Measurements from ENCODE around the gene RAB40C. TPM values are rescaled to one million over a fixed set of nuclear protein-coding genes. Genes with fewer than 3 reads are reported as not detected.

The RAB40C gene
- total and polyA plus RNA-seq, 2 donors (not counting 1 experiment from before 2014, with no cell fraction given): 12.7 to 26.9 TPM

- H3K36me3 ChIP-seq (replicated peaks in 1 of 2; ENCODE audit: control extremely low read depth in 1 of 2, control insufficient read depth in 1 of 2, extremely low read depth in 1 of 2, insufficient read depth in 2 of 2, low read length in 1 of 2): no peaks in the 10 kb centered on the region
- no peak for DNase-seq
- no peaks in the 10 kb centered on the region for H4K20me1 ChIP-seq (ENCODE audit: control insufficient read depth, insufficient read depth, low read length, poor library complexity, severe bottlenecking)
- H3K4me2 ChIP-seq (replicated peaks; ENCODE audit: low read depth, low read length, poor library complexity, severe bottlenecking): no peak overlapping the region
- no peak overlapping the region for H3K27ac ChIP-seq (ENCODE audit: low read length in 2 of 2)
- intact Hi-C loops (cut with micrococcal nuclease): no loop called here
- Mint-ChIP-seq H3K9me3 (ENCODE audit: insufficient read depth) (no peaks in the 10 kb centered on the region), H3K27me3 (peaks cover 10% of the 10 kb centered on the region), H3K4me1 (peaks cover 13% of the 10 kb centered on the region), H3K4me3 (peak overlapping the region; percentile 57), H3K27ac (peak overlapping the region; percentile 67)
- H3K79me2 ChIP-seq (ENCODE audit: control insufficient read depth, insufficient read depth, low read length): peaks cover 9% of the 10 kb centered on the region
- H2AFZ ChIP-seq (ENCODE audit: insufficient read depth, low read depth, low read length, poor library complexity, severe bottlenecking): no peak overlapping the region
- no peak overlapping the region for H3K9ac ChIP-seq (ENCODE audit: low read length)
- 93% methylated on average over 37 of the region's 43 CpGs for WGBS (ENCODE audit: insufficient coverage)
- peaks cover 0 to 7% (median 0%) of the 10 kb centered on the region in 3 donors for H3K9me3 ChIP-seq (ENCODE audit: control extremely low read depth in 1 of 3, control insufficient read depth in 2 of 3, insufficient read depth in 1 of 3, low read length in 2 of 3)
- TF ChIP-seq, protein P1, sequence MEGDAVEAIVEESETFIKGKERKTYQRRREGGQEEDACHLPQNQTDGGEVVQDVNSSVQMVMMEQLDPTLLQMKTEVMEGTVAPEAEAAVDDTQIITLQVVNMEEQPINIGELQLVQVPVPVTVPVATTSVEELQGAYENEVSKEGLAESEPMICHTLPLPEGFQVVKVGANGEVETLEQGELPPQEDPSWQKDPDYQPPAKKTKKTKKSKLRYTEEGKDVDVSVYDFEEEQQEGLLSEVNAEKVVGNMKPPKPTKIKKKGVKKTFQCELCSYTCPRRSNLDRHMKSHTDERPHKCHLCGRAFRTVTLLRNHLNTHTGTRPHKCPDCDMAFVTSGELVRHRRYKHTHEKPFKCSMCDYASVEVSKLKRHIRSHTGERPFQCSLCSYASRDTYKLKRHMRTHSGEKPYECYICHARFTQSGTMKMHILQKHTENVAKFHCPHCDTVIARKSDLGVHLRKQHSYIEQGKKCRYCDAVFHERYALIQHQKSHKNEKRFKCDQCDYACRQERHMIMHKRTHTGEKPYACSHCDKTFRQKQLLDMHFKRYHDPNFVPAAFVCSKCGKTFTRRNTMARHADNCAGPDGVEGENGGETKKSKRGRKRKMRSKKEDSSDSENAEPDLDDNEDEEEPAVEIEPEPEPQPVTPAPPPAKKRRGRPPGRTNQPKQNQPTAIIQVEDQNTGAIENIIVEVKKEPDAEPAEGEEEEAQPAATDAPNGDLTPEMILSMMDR (IDR thresholded peaks at IDR 0.05): no peak
- no peak for TF ChIP-seq EZH2 (IDR thresholded peaks at IDR 0.05; ENCODE audit: borderline replicate concordance, insufficient read depth, low read depth, low read length, poor library complexity, severe bottlenecking)
- H3K4me1 ChIP-seq (ENCODE audit: control insufficient read depth in 2 of 2, insufficient read depth in 2 of 2, low read length in 2 of 2): peaks cover 19% of the 10 kb centered on the region in 2 donors
- ATAC-seq (ENCODE audit: low read depth): no peak
- ChIA-PET CTCF (no interaction called here), POLR2A (no interaction called here)
- no peak overlapping the region for H3K4me3 ChIP-seq (ENCODE audit: control extremely low read depth in 1 of 5, extremely low read depth in 1 of 5, insufficient read depth in 1 of 5, low read depth in 2 of 5, low read length in 4 of 5)
- peaks cover 0 to 34% (median 10%) of the 10 kb centered on the region in 4 experiments for H3K27me3 ChIP-seq (replicated peaks in 1 of 4; ENCODE audit: control extremely low read depth in 1 of 4, control insufficient read depth in 3 of 4, insufficient read depth in 4 of 4, low read length in 3 of 4)
Observed at GRCh38 chr16:561957-562938, 27.6 kb upstream of the RAB40C start.

DNA sequence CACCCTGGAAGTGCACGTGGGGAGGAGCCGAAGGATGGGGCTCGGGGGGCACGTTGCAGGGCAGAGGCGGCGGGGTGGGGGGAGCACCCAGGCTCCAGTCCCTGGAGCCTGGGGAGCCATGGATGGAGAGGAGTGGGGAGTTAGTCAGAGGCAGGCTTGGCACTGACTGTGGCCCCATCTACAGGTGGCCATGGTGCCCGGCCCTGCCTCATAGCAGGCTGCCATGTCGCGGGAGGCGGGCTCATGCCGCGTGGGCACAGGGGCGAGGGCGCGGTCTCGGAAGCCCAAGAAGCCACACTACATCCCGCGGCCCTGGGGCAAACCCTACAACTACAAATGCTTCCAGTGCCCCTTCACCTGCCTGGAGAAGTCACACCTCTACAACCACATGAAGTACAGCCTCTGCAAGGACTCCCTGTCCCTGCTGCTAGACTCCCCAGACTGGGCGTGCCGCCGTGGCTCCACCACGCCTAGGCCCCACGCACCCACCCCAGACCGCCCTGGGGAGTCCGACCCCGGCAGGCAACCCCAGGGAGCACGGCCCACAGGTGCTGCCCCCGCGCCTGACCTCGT is 26.7 kb upstream of the RAB40C start:
- WGBS (ENCODE audit: insufficient coverage): 85% methylated on average over 30 of the region's 30 CpGs

More for the DNA sequence above, 26.7 kb upstream of the RAB40C start:
- Histone ChIP-seq H3K27ac (ENCODE audit: low read length in 2 of 2) (no peak overlapping the region), H3K4me1 (ENCODE audit: control insufficient read depth in 2 of 2, insufficient read depth in 2 of 2, low read length in 2 of 2) (peaks cover 23 to 28% of the 10 kb centered on the region in 2 donors), H3K79me2 (ENCODE audit: control insufficient read depth, insufficient read depth, low read length) (peaks cover 16% of the 10 kb centered on the region), H4K20me1 (ENCODE audit: control insufficient read depth, insufficient read depth, low read length, poor library complexity, severe bottlenecking) (no peaks in the 10 kb centered on the region), H3K27me3 (replicated peaks in 1 of 4; ENCODE audit: control extremely low read depth in 1 of 4, control insufficient read depth in 3 of 4, insufficient read depth in 4 of 4, low read length in 3 of 4) (peaks cover 0 to 30% (median 10%) of the 10 kb centered on the region in 4 experiments), H3K9ac (ENCODE audit: low read length) (no peak overlapping the region), H3K4me3 (ENCODE audit: control extremely low read depth in 1 of 5, extremely low read depth in 1 of 5, insufficient read depth in 1 of 5, low read depth in 2 of 5, low read length in 4 of 5) (no peak overlapping the region), H3K36me3 (replicated peaks in 1 of 2; ENCODE audit: control extremely low read depth in 1 of 2, control insufficient read depth in 1 of 2, extremely low read depth in 1 of 2, insufficient read depth in 2 of 2, low read length in 1 of 2) (no peaks in the 10 kb centered on the region), H3K9me3 (ENCODE audit: control extremely low read depth in 1 of 3, control insufficient read depth in 2 of 3, insufficient read depth in 1 of 3, low read length in 2 of 3) (peaks cover 0 to 7% (median 0%) of the 10 kb centered on the region in 3 donors), H2AFZ (ENCODE audit: insufficient read depth, low read depth, low read length, poor library complexity, severe bottlenecking) (no peak overlapping the region), H3K4me2 (replicated peaks; ENCODE audit: low read depth, low read length, poor library complexity, severe bottlenecking) (no peak overlapping the region)
- H3K9me3 Mint-ChIP-seq (ENCODE audit: insufficient read depth): no peaks in the 10 kb centered on the region
- intact Hi-C loops (cut with micrococcal nuclease): no loop called here
- ChIA-PET CTCF (no interaction called here), POLR2A (no interaction called here)
- peaks cover 10% of the 10 kb centered on the region for H3K27me3 Mint-ChIP-seq
- TF ChIP-seq, protein P1 (IDR thresholded peaks at IDR 0.05): no peak
- TF ChIP-seq EZH2 (IDR thresholded peaks at IDR 0.05; ENCODE audit: borderline replicate concordance, insufficient read depth, low read depth, low read length, poor library complexity, severe bottlenecking): no peak
- H3K27ac Mint-ChIP-seq: no peak overlapping the region
- ATAC-seq (ENCODE audit: low read depth) (no peak), DNase-seq (no peak)
- no peak overlapping the region for H3K4me3 Mint-ChIP-seq
- H3K4me1 Mint-ChIP-seq: peaks cover 14% of the 10 kb centered on the region

All from B cell (primary cell).